K562 (cell line): ENCODE data around the gene PTPRO. TPM values are rescaled to one million over a fixed set of nuclear protein-coding genes. Genes with fewer than 3 reads are reported as not detected.

ENCODE experiments used
- HNRNPL ChIP-seq: fragments of 200-400 bp; formaldehyde crosslinking; IDR thresholded peaks from 2 replicates; pipeline ENCODE4 v1.6.1; 2017; ENCODE audit warnings: low read depth, mild to moderate bottlenecking, low read length
- RFX1 ChIP-seq: fragments of 450-650 bp; IDR thresholded peaks from 2 replicates; pipeline ENCODE4 v1.6.1; 2016; ENCODE audit warnings: mild to moderate bottlenecking, moderate library complexity
- TAF1 ChIP-seq: IDR thresholded peaks from 2 replicates; pipeline ENCODE4 v1.6.1; 2011; ENCODE audit warnings: mild to moderate bottlenecking, low read length, moderate library complexity; ENCODE audit not compliant: insufficient read depth, control insufficient read depth, severe bottlenecking; ENCODE audit errors: extremely low read depth
- ZNF347 ChIP-seq: fragments of 450-650 bp; formaldehyde crosslinking; IDR thresholded peaks from 2 replicates; pipeline ENCODE4 v1.4.0; 2020; ENCODE audit warnings: low read depth, mild to moderate bottlenecking, moderate library complexity
- polyA plus RNA-seq, 8 experiments: library from polyadenylated mRNA; depleted of rRNA in 4 of 8; stranded (reverse) in 5 of 8; unstranded in 3 of 8; fragments of >200 nt; fragmentation: Nextera tagmentation in 2 of 8; fragmentation: Illumina TruSeq in 1 of 8; extraction: Ambion mirVana in 2 of 8; extraction: Trizol in 1 of 8; gene quantifications; 2 replicates each; pipeline versions ENCODE4 v1.2.1 to v1.2.3, GENCODE V29; 2011 to 2014; ENCODE audit warnings: inconsistent platforms in 1 of 8, missing spikeins in 1 of 8
- total RNA-seq, 7 experiments: library from RNA; depleted of rRNA in 6 of 7; stranded (reverse); fragments of >200 nt in 6 of 7; fragmentation: Illumina TruSeq in 2 of 7; extraction: Trizol in 2 of 7; gene quantifications; 2 replicates each; pipeline versions ENCODE4 v1.2.1 to v1.2.3, GENCODE V29; 2011 to 2021; ENCODE audit warnings: low replicate concordance in 1 of 7
- TF ChIP-seq, protein P1 (sequence below): IDR thresholded peaks from 3 replicates; pipeline ENCODE4 v1.6.1; 2011; ENCODE audit warnings: borderline replicate concordance, mild to moderate bottlenecking, moderate library complexity; ENCODE audit not compliant: insufficient read length; ENCODE audit errors: extremely low read depth
- TF ChIP-seq, protein P2 (sequence below): fragments of 450-650 bp; conservative IDR thresholded peaks from 2 replicates; pipeline ENCODE4 v1.6.1; 2016; ENCODE audit warnings: missing genetic modification characterization, low read depth, mild to moderate bottlenecking, missing compliant biosample characterization, moderate library complexity

The PTPRO gene
- total and polyA plus RNA-seq, 9 of the 15 experiments (the other 6 are each of a cell fraction or from before 2014, with no cell fraction given) = 0.22 TPM; not detected in 8

DNA sequence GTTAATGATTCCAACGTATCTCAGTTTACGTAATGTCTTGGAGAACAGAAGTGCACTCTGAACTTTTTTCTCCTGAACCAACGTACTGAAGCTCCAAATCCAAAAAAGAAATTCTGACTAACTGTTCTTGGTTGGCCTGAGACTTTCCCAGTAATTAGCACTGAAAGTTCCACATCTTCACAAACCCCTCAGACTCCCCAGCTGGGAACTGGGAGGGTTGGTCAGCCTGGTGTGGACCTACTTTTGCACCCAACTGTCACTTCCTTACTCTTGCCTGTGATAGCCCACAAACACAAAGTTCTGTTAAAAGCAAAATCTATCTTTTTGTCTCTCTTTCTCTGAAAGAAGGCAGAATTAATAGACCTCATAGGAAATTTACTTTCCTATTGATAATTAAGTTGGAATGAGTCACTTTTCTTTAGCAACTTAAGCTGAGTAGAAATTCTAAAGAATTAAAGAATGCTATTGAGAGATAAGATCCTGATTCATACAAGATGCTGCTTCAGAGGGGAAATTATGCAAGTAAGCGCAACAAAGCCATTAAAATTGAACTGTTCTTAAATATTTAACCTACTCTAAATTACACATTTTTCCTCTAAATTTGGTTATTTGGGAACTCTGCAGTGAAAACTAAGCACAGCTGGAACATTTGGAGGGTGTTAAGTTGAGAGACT, 311.8 kb downstream of the PTPRO start (continued):
- TF ChIP-seq, protein P1, sequence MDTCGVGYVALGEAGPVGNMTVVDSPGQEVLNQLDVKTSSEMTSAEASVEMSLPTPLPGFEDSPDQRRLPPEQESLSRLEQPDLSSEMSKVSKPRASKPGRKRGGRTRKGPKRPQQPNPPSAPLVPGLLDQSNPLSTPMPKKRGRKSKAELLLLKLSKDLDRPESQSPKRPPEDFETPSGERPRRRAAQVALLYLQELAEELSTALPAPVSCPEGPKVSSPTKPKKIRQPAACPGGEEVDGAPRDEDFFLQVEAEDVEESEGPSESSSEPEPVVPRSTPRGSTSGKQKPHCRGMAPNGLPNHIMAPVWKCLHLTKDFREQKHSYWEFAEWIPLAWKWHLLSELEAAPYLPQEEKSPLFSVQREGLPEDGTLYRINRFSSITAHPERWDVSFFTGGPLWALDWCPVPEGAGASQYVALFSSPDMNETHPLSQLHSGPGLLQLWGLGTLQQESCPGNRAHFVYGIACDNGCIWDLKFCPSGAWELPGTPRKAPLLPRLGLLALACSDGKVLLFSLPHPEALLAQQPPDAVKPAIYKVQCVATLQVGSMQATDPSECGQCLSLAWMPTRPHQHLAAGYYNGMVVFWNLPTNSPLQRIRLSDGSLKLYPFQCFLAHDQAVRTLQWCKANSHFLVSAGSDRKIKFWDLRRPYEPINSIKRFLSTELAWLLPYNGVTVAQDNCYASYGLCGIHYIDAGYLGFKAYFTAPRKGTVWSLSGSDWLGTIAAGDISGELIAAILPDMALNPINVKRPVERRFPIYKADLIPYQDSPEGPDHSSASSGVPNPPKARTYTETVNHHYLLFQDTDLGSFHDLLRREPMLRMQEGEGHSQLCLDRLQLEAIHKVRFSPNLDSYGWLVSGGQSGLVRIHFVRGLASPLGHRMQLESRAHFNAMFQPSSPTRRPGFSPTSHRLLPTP = no peak
- TF ChIP-seq, protein P2, sequence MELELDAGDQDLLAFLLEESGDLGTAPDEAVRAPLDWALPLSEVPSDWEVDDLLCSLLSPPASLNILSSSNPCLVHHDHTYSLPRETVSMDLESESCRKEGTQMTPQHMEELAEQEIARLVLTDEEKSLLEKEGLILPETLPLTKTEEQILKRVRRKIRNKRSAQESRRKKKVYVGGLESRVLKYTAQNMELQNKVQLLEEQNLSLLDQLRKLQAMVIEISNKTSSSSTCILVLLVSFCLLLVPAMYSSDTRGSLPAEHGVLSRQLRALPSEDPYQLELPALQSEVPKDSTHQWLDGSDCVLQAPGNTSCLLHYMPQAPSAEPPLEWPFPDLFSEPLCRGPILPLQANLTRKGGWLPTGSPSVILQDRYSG (tag) = no peak
- TF ChIP-seq HNRNPL (no peak), RFX1 (no peak), ZNF347 (no peak), TAF1 (no peak)
